ENCODE measurements around the gene PMM2.

GRCh38 chr16:8776129-8776584, 21.5 kb upstream of the PMM2 start:
- TF ChIP-seq EZH2 (IDR thresholded peaks at IDR 0.05; ENCODE audit: insufficient read depth, poor library complexity, severe bottlenecking) (no peak), EZH2phosphoT487 (IDR thresholded peaks at IDR 0.05; ENCODE audit: insufficient read depth, low read depth) (no peak)
